ENCODE results near the gene RNF113B.

DNA sequence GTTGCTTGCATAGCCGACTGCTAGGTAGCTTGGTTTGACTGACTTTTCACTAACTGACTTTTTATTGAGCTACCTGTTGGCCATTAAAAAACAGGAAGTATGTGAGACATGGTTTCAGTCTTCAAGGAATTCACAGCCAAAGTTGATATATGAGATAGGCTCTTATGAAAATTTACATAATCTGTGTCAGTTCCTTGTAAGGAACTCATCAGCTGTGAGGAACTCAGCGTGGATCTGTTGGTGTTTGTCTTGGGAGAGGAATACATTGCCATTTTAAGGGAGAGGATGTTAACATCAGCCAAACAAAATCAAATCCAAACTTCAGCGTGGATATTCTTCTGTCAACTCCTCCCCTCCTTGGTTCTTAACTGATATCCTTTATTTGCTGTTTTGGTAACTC is 2.0 kb downstream of the RNF113B start:
- TF ChIP-seq, protein P1, sequence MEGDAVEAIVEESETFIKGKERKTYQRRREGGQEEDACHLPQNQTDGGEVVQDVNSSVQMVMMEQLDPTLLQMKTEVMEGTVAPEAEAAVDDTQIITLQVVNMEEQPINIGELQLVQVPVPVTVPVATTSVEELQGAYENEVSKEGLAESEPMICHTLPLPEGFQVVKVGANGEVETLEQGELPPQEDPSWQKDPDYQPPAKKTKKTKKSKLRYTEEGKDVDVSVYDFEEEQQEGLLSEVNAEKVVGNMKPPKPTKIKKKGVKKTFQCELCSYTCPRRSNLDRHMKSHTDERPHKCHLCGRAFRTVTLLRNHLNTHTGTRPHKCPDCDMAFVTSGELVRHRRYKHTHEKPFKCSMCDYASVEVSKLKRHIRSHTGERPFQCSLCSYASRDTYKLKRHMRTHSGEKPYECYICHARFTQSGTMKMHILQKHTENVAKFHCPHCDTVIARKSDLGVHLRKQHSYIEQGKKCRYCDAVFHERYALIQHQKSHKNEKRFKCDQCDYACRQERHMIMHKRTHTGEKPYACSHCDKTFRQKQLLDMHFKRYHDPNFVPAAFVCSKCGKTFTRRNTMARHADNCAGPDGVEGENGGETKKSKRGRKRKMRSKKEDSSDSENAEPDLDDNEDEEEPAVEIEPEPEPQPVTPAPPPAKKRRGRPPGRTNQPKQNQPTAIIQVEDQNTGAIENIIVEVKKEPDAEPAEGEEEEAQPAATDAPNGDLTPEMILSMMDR (CRISPR knock-in tag; IDR thresholded peaks at IDR 0.05) = no peak
- TF ChIP-seq, protein P2, sequence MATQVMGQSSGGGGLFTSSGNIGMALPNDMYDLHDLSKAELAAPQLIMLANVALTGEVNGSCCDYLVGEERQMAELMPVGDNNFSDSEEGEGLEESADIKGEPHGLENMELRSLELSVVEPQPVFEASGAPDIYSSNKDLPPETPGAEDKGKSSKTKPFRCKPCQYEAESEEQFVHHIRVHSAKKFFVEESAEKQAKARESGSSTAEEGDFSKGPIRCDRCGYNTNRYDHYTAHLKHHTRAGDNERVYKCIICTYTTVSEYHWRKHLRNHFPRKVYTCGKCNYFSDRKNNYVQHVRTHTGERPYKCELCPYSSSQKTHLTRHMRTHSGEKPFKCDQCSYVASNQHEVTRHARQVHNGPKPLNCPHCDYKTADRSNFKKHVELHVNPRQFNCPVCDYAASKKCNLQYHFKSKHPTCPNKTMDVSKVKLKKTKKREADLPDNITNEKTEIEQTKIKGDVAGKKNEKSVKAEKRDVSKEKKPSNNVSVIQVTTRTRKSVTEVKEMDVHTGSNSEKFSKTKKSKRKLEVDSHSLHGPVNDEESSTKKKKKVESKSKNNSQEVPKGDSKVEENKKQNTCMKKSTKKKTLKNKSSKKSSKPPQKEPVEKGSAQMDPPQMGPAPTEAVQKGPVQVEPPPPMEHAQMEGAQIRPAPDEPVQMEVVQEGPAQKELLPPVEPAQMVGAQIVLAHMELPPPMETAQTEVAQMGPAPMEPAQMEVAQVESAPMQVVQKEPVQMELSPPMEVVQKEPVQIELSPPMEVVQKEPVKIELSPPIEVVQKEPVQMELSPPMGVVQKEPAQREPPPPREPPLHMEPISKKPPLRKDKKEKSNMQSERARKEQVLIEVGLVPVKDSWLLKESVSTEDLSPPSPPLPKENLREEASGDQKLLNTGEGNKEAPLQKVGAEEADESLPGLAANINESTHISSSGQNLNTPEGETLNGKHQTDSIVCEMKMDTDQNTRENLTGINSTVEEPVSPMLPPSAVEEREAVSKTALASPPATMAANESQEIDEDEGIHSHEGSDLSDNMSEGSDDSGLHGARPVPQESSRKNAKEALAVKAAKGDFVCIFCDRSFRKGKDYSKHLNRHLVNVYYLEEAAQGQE (IDR thresholded peaks at IDR 0.05; ENCODE audit: borderline replicate concordance in 1 of 2, low read depth in 1 of 2, low read length in 2 of 2) = no peak
- TF ChIP-seq TARDBP (CRISPR knock-in tag; IDR thresholded peaks at IDR 0.05) (no peak), SOX6 (IDR thresholded peaks at IDR 0.05) (no peak), SOX6 (CRISPR knock-in tag; IDR thresholded peaks at IDR 0.05) (no peak), SMC3 (IDR thresholded peaks at IDR 0.05; ENCODE audit: low read length) (no peak), FOXK1 (CRISPR knock-in tag; IDR thresholded peaks at IDR 0.05; ENCODE audit: borderline replicate concordance, low read depth) (no peak), KAT8 (CRISPR knock-in tag; IDR thresholded peaks at IDR 0.05) (no peak), FOXA1 (IDR thresholded peaks at IDR 0.05) (no peak), FOXA1 (CRISPR knock-in tag; IDR thresholded peaks at IDR 0.05) (no peak), ZNF7 (CRISPR knock-in tag; IDR thresholded peaks at IDR 0.05) (no peak), ZNF788 (CRISPR knock-in tag; IDR thresholded peaks at IDR 0.05; ENCODE audit: borderline replicate concordance) (no peak), SSRP1 (CRISPR knock-in tag; IDR thresholded peaks at IDR 0.05) (no peak), ZNF766 (CRISPR knock-in tag; IDR thresholded peaks at IDR 0.05; ENCODE audit: borderline replicate concordance) (no peak)
- TF ChIP-seq, protein P3, sequence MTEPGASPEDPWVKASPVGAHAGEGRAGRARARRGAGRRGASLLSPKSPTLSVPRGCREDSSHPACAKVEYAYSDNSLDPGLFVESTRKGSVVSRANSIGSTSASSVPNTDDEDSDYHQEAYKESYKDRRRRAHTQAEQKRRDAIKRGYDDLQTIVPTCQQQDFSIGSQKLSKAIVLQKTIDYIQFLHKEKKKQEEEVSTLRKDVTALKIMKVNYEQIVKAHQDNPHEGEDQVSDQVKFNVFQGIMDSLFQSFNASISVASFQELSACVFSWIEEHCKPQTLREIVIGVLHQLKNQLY (CRISPR knock-in tag; IDR thresholded peaks at IDR 0.05) = no peak
- TF ChIP-seq, protein P4, sequence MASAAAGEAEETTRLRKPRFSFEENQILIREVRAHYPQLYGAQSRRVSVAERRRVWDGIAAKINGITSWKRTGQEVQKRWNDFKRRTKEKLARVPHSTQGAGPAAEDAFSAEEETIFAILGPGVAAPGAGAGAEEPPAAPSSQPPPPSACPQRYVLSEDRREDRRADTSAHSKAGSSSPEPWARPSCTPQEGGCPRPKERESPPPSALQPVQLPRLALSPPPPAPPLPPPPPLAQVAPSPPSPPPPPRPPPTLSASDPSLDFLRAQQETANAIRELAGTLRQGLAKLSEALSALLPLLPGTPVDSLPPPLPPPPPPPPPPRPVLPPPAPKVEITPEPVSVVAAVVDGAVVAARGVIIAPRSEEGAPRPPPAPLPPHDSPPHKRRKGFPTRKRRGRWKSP (CRISPR knock-in tag; IDR thresholded peaks at IDR 0.05) = no peak
